GM20000 (cell line): ENCODE results near the gene METTL14.

Experiments
- DNase-seq: peaks from one replicate; pipeline ENCODE4 v3.0.0; 2012; ENCODE audit warnings: low spot score
- TF ChIP-seq, protein P1 (sequence below): IDR thresholded peaks from 2 replicates; pipeline ENCODE4 v1.5.1; 2012; ENCODE audit warnings: mild to moderate bottlenecking, control low read depth; ENCODE audit errors: extremely low read depth, missing control alignments

METTL14 gene

DNA sequence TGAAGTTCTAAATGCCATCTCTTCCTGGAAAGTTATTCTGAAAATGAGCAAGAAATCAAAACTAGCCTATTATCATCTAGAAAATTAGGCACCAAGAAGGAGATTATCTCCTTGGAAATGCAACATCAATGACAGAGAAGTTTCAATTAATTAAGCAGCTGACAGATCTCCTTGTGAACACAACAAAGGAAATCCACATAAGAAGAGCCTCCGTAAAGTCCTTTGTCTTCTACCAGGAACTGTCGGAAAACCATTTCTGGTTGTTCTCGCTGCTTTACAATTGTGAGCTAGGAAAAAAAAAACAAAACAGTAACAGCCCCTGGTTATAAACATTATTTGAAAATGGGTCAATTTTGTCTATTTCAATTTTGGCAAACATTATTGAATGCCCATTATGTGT lies 38.2 kb downstream of the METTL14 start:
- TF ChIP-seq, protein P1, sequence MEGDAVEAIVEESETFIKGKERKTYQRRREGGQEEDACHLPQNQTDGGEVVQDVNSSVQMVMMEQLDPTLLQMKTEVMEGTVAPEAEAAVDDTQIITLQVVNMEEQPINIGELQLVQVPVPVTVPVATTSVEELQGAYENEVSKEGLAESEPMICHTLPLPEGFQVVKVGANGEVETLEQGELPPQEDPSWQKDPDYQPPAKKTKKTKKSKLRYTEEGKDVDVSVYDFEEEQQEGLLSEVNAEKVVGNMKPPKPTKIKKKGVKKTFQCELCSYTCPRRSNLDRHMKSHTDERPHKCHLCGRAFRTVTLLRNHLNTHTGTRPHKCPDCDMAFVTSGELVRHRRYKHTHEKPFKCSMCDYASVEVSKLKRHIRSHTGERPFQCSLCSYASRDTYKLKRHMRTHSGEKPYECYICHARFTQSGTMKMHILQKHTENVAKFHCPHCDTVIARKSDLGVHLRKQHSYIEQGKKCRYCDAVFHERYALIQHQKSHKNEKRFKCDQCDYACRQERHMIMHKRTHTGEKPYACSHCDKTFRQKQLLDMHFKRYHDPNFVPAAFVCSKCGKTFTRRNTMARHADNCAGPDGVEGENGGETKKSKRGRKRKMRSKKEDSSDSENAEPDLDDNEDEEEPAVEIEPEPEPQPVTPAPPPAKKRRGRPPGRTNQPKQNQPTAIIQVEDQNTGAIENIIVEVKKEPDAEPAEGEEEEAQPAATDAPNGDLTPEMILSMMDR: no peak
- DNase-seq: no peak

DNA sequence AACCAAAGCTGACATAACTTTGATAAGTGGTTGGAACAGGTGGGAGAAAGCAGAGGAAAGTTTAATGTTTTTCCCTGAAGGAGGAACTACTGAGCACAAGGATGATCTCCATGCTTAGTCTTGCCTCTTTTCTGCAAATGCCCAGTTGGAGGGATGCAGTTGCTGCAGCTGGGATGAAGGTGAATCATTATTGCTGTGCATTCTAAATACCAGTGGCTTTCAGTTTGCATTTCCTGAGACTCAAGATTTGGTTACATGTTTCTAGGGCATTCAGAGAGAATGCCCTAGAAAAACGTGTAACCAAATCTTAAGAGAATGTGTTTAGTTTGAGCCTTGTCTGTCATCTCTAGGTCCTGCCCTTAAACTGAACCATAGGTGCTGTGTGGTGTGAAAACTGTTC lies 42.2 kb downstream of the METTL14 start:
- TF ChIP-seq, protein P1: no peak
- DNase-seq: no peak

GRCh38 chr4:118729287-118730286 lies 44.4 kb downstream of the METTL14 start:
- DNase-seq: no peak
- TF ChIP-seq, protein P1: no peak

GRCh38 chr4:118730683-118731082 lies 45.5 kb downstream of the METTL14 start:
- no peak for DNase-seq
- TF ChIP-seq, protein P1: no peak

- no peak for DNase-seq
- TF ChIP-seq, protein P1: no peak
These were observed 47.6 kb downstream of the METTL14 start for GRCh38 chr4:118732591-118733330.

DNA sequence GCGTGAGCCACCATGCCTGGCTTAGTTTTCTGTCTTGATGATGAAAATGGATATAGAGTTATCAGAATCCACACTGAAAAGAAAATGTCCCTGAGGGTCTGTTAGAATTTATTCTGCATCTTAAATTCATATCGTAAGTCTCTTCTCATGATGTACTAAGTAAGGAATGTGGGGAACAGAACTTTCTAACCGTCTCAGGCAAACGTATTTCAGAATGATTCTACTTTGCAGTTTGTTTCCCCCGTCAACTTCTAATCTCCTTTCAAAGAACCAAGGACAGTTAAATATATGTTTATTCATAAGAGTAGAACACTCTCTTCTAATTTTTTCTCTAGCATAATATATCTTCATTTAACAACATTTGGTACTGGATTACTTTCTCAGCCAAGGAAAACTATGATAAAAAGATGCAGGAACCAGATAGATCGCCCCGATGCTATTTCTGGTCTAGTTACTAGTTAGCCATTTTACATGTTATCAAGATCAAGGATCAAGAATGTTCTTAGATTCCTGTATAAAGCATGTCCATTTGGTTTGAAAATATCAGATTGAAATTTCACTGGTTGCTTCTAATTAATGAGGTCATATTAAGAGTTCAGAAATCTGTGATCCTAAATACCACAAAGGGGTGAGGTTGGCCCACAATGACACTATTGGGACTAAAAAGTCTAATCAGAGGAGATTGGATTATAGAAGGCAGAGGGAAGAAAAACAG lies 49.5 kb downstream of the METTL14 start:
- TF ChIP-seq, protein P1: no peak
- no peak for DNase-seq
